ENCODE measurements around the gene UBTF.

DNA sequence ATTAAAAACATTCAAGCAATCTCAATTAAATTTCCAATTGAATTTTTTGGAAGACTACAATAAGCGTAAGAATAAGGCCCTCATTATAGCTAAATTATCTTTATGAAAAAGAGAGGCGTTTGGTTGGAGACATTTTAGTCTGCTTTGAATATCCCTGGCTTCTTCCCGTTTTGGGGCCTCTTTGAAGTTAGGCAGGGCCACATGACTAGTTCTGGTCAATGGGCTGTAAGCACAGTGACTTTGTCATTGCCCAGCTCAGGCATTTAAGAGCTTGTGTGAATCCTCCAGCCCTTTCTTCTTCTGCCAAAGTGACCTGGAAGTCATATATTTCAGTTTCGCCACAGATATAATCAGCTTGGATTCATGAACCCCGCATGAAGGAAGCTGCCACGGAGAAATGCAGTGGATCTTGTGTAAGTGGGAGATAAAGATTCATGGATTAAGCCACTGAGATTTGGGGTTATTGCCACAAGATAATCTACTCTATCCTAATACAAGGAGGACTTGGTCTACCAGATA, 21.7 kb upstream of the UBTF start:
- TF ChIP-seq, protein P1, sequence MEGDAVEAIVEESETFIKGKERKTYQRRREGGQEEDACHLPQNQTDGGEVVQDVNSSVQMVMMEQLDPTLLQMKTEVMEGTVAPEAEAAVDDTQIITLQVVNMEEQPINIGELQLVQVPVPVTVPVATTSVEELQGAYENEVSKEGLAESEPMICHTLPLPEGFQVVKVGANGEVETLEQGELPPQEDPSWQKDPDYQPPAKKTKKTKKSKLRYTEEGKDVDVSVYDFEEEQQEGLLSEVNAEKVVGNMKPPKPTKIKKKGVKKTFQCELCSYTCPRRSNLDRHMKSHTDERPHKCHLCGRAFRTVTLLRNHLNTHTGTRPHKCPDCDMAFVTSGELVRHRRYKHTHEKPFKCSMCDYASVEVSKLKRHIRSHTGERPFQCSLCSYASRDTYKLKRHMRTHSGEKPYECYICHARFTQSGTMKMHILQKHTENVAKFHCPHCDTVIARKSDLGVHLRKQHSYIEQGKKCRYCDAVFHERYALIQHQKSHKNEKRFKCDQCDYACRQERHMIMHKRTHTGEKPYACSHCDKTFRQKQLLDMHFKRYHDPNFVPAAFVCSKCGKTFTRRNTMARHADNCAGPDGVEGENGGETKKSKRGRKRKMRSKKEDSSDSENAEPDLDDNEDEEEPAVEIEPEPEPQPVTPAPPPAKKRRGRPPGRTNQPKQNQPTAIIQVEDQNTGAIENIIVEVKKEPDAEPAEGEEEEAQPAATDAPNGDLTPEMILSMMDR (IDR thresholded peaks at IDR 0.05) = no peak
- TF ChIP-seq POLR2A (IDR thresholded peaks at IDR 0.05) = no peak
- TF ChIP-seq EP300 (IDR thresholded peaks at IDR 0.05) = no peak
